ENCODE results near the gene USP5. TPM values are rescaled to one million over a fixed set of nuclear protein-coding genes. Genes with fewer than 3 reads are reported as not detected.

The USP5 gene
- total RNA-seq, 2 experiments from 2014 or later = 31.8 to 33.4 TPM

- Histone ChIP-seq H3K9me3 (ENCODE audit: control insufficient read depth in 1 of 2, insufficient read depth in 1 of 2, low read length in 2 of 2) (no peaks in the 10 kb centered on the region), H3K36me3 (ENCODE audit: insufficient read depth, low read length) (no peaks in the 10 kb centered on the region), H3K4me3 (ENCODE audit: low read length) (no peak overlapping the region), H3K4me1 (ENCODE audit: insufficient read depth, low read length) (peaks cover 5% of the 10 kb centered on the region), H3K27me3 (ENCODE audit: control insufficient read depth in 1 of 2, insufficient read depth in 2 of 2, low read length in 2 of 2) (no peaks in the 10 kb centered on the region), H3K27ac (ENCODE audit: low read depth in 1 of 2, low read length in 2 of 2) (no peak overlapping the region)
- H3K4me3 Mint-ChIP-seq = no peak overlapping the region
- ChIA-PET POLR2A (interaction anchor here (0.9 kb wide), 1 partner anchor 15 kb away, joined by 3 read pairs; the partner anchor contains the start of gene CDCA3), CTCF (interaction anchor here (2.0 kb wide), 1 partner anchor 36 kb away, joined by 7 read pairs; the partner anchor contains the start of gene SPSB2)
- TF ChIP-seq CTCF (IDR thresholded peaks at IDR 0.05) = no peak
- no peaks in the 10 kb centered on the region for H3K27me3 Mint-ChIP-seq
- no peaks in the 10 kb centered on the region for H3K36me3 Mint-ChIP-seq (ENCODE audit: low read depth)
- intact Hi-C loops (cut with DNase I, micrococcal nuclease) = no loop called here
- H3K4me1 Mint-ChIP-seq (ENCODE audit: low read depth) = peaks cover 6% of the 10 kb centered on the region
- no peaks in the 10 kb centered on the region for H3K9me3 Mint-ChIP-seq
- DNase-seq (no peak), ATAC-seq (ENCODE audit: poor library complexity) (no peak)
- H3K27ac Mint-ChIP-seq = no peak overlapping the region
These were observed 15.1 kb upstream of the USP5 start for GRCh38 chr12:6836851-6837250.

- Histone ChIP-seq H3K4me1 (ENCODE audit: insufficient read depth, low read length) (peaks cover 5% of the 10 kb centered on the region), H3K4me3 (ENCODE audit: low read length) (no peak overlapping the region), H3K27me3 (ENCODE audit: control insufficient read depth in 1 of 2, insufficient read depth in 2 of 2, low read length in 2 of 2) (no peaks in the 10 kb centered on the region), H3K9me3 (ENCODE audit: control insufficient read depth in 1 of 2, insufficient read depth in 1 of 2, low read length in 2 of 2) (no peaks in the 10 kb centered on the region), H3K27ac (ENCODE audit: low read depth in 1 of 2, low read length in 2 of 2) (no peak overlapping the region), H3K36me3 (ENCODE audit: insufficient read depth, low read length) (no peaks in the 10 kb centered on the region)
- Mint-ChIP-seq H3K36me3 (ENCODE audit: low read depth) (no peaks in the 10 kb centered on the region), H3K27ac (no peak overlapping the region), H3K4me3 (no peak overlapping the region), H3K27me3 (no peaks in the 10 kb centered on the region), H3K9me3 (no peaks in the 10 kb centered on the region), H3K4me1 (ENCODE audit: low read depth) (peaks cover 6% of the 10 kb centered on the region)
- no peak for TF ChIP-seq CTCF (IDR thresholded peaks at IDR 0.05)
- no peak for ATAC-seq (ENCODE audit: poor library complexity)
- CTCF ChIA-PET = no interaction called here
- no peak for DNase-seq
- intact Hi-C loops (cut with DNase I, micrococcal nuclease) = no loop called here
- POLR2A ChIA-PET = interaction anchor here (0.9 kb wide), 1 partner anchor 14 kb away, joined by 3 read pairs; the partner anchor contains the start of gene CDCA3
These were observed 14.4 kb upstream of the USP5 start for GRCh38 chr12:6837370-6838060.

GRCh38 chr12:6838854-6839253, 13.1 kb upstream of the USP5 start:
- no peak overlapping the region for H3K27ac ChIP-seq (ENCODE audit: low read depth in 1 of 2, low read length in 2 of 2)
- ChIA-PET POLR2A (interaction anchor here (3.2 kb wide), 1 partner anchor 13 kb away, joined by 13 read pairs; the partner anchor contains the start of genes CDCA3 and USP5), CTCF (no interaction called here)
- H3K27me3 Mint-ChIP-seq = no peaks in the 10 kb centered on the region
- peaks cover 5% of the 10 kb centered on the region for H3K4me1 ChIP-seq (ENCODE audit: insufficient read depth, low read length)
- no peak for DNase-seq
- H3K4me3 Mint-ChIP-seq = no peak overlapping the region
- no peaks in the 10 kb centered on the region for H3K36me3 Mint-ChIP-seq (ENCODE audit: low read depth)
- no peak overlapping the region for H3K27ac Mint-ChIP-seq
- intact Hi-C loops (cut with DNase I, micrococcal nuclease) = no loop called here
- no peak overlapping the region for H3K4me3 ChIP-seq (ENCODE audit: low read length)
- H3K36me3 ChIP-seq (ENCODE audit: insufficient read depth, low read length) = no peaks in the 10 kb centered on the region
- H3K27me3 ChIP-seq (ENCODE audit: control insufficient read depth in 1 of 2, insufficient read depth in 2 of 2, low read length in 2 of 2) = no peaks in the 10 kb centered on the region
- no peak for ATAC-seq (ENCODE audit: poor library complexity)
- no peak for TF ChIP-seq CTCF (IDR thresholded peaks at IDR 0.05)
- no peaks in the 10 kb centered on the region for H3K9me3 Mint-ChIP-seq
- H3K9me3 ChIP-seq (ENCODE audit: control insufficient read depth in 1 of 2, insufficient read depth in 1 of 2, low read length in 2 of 2) = no peaks in the 10 kb centered on the region
- peaks cover 6% of the 10 kb centered on the region for H3K4me1 Mint-ChIP-seq (ENCODE audit: low read depth)
